ENCODE results near the gene TMEM161A.

DNA sequence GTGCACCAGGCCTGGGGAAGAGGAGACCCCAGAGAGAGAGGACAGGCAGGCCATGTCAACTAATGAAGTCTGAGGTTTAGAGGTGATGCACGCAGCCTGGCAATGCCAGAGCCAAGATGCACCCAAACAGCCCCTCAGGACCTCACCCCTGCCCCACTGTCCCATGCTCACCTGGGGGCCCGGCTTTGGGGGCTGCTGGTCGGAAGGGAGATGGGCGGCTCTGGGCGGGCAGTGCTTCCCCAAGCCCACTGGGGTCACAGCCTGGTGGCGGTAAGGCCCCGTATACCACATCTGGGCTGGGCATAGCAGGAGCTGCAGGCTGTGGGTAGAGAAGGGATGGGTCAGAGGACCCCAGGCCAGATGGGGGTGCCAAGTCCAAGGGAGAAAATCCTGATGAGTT is 8.6 kb upstream of the TMEM161A start:
- TF ChIP-seq, protein P1, sequence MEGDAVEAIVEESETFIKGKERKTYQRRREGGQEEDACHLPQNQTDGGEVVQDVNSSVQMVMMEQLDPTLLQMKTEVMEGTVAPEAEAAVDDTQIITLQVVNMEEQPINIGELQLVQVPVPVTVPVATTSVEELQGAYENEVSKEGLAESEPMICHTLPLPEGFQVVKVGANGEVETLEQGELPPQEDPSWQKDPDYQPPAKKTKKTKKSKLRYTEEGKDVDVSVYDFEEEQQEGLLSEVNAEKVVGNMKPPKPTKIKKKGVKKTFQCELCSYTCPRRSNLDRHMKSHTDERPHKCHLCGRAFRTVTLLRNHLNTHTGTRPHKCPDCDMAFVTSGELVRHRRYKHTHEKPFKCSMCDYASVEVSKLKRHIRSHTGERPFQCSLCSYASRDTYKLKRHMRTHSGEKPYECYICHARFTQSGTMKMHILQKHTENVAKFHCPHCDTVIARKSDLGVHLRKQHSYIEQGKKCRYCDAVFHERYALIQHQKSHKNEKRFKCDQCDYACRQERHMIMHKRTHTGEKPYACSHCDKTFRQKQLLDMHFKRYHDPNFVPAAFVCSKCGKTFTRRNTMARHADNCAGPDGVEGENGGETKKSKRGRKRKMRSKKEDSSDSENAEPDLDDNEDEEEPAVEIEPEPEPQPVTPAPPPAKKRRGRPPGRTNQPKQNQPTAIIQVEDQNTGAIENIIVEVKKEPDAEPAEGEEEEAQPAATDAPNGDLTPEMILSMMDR (IDR thresholded peaks at IDR 0.05): no peak
- no peak for TF ChIP-seq POLR2A (IDR thresholded peaks at IDR 0.05)
